NT2/D1 (cell line): Measurements from ENCODE around the gene GREM1.

Experiments
- SUZ12 ChIP-seq: IDR thresholded peaks from 2 replicates; pipeline ENCODE4 v1.6.1; 2011; ENCODE audit not compliant: insufficient read length, insufficient read depth; ENCODE audit errors: extremely low read depth
- YY1 ChIP-seq: IDR thresholded peaks from 2 replicates; pipeline ENCODE4 v1.6.1; 2011; ENCODE audit not compliant: insufficient read length, insufficient read depth

DNA sequence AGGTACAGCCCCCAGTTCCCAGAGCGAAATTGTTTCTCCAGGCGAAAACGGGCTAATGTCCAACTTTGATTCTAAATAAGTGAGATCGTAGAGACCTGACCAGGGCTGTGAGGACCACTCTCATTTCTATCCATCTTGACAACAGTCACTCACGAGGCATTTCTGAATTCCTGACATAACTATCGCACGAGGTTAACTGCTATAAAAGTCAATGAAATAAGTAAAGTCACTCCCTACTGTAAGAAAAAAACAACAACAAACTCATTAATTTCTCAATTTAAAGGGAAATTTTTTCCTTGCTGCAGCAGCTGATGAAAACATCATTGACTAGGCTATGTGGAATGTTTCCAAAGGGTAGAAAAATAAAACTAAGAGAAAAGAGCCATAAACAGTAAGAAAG lies 69.1 kb downstream of the GREM1 start:
- TF ChIP-seq SUZ12, result no peak
- TF ChIP-seq YY1, result no peak
